Right lobe of liver (tissue), 6 donors: ENCODE measurements around the gene LDLRAD4. TPM values are rescaled to one million over a fixed set of nuclear protein-coding genes. Genes with fewer than 3 reads are reported as not detected.

Experiments
- ATAC-seq, 4 donors: fragments of 200-7000 bp; cut with Tn5 transposase; one replicate each; pipeline ENCODE4 v1.9.1; 2020; ENCODE audit warnings: mild to moderate bottlenecking in 4 of 4, moderate library complexity in 4 of 4
- DNase-seq, 3 donors: peaks; one replicate each; pipeline ENCODE4 v3.0.0-alpha.2; 2020
- H3K27ac ChIP-seq, 3 donors: fragments of 200-600 bp; one replicate each; pipeline ENCODE4 v1.8.0; 2022
- H3K27me3 ChIP-seq, 2 donors: fragments of 200-600 bp; one replicate each; pipeline ENCODE4 v1.8.0; 2022
- H3K36me3 ChIP-seq, 4 donors: fragments of 200-600 bp; sonication (generic) in 1 of 4; one replicate each; pipeline versions ENCODE4 v1.5.1 to v1.8.0; 2017 to 2022; ENCODE audit warnings: control low read depth in 1 of 4
- H3K4me1 ChIP-seq, 4 donors: fragments of 200-600 bp; sonication (generic) in 1 of 4; one replicate each; pipeline versions ENCODE4 v1.5.1 to v1.8.0; 2017 to 2022; ENCODE audit warnings: control low read depth in 1 of 4
- H3K4me3 ChIP-seq, 3 donors: fragments of 200-600 bp; one replicate each; pipeline ENCODE4 v1.8.0; 2022
- H3K9me3 ChIP-seq, 4 donors: fragments of 200-600 bp; sonication (generic) in 1 of 4; one replicate each; pipeline versions ENCODE4 v1.5.1 to v1.8.0; 2017 to 2022; ENCODE audit warnings: control low read depth in 1 of 4
- POLR2A ChIP-seq: fragments of 450-650 bp; IDR thresholded peaks from one replicate; pipeline ENCODE4 v1.6.1; 2017; ENCODE audit warnings: antibody characterized with exemption, mild to moderate bottlenecking
- WGBS: methylation state at CpG from one replicate; pipeline ENCODE4 v1.1.6; 2018; ENCODE audit warnings: low coverage, low lambda C conversion rate; ENCODE audit not compliant: insufficient coverage; ENCODE audit errors: missing lambda C conversion rate; 5-methylcytosine and 5-hydroxymethylcytosine counted together
- intact Hi-C, 2 donors: fragments of 100-400 bp; cut with DNase I; formaldehyde crosslinking; loops; one replicate each; pipeline versions ENCODE4 v1.11.2 to v1.14.1; 2022
- total RNA-seq, 6 experiments: library from RNA; depleted of rRNA in 2 of 6; stranded (reverse); fragments of >200 nt in 2 of 6; fragmentation: NEBNext Ultra II Directional in 3 of 6; extraction: Animal tissue kit (Norgen Biotek cat#: 25700) in 3 of 6; gene quantifications; one replicate each; pipeline versions ENCODE4 v1.1.0 to v1.2.4, GENCODE V29; 2016 to 2023
- TF ChIP-seq, protein P1 (sequence below), 4 donors: fragments of 200-600 bp in 3 of 4; fragments of 450-650 bp in 1 of 4; IDR thresholded peaks; one replicate each; pipeline versions ENCODE4 v1.5.1 to v1.8.0; 2016 to 2022; ENCODE audit warnings: antibody characterized with exemption in 4 of 4, mild to moderate bottlenecking in 2 of 4
- donor health status: DM: no; HTN: yes; CAD: no.
- donor health status: DM: no; HTN: no; CAD: no.
- donor health status: DM: no; HTN: no; CAD: no.
- donor health status: DM: no; HTN: yes; CAD: no.
- donor health status: DM: no; HTN: yes; CAD: no.

The LDLRAD4 gene
- total RNA-seq, 6 experiments from 2014 or later: 10.6 to 66.4 (median 18.7) TPM

DNA sequence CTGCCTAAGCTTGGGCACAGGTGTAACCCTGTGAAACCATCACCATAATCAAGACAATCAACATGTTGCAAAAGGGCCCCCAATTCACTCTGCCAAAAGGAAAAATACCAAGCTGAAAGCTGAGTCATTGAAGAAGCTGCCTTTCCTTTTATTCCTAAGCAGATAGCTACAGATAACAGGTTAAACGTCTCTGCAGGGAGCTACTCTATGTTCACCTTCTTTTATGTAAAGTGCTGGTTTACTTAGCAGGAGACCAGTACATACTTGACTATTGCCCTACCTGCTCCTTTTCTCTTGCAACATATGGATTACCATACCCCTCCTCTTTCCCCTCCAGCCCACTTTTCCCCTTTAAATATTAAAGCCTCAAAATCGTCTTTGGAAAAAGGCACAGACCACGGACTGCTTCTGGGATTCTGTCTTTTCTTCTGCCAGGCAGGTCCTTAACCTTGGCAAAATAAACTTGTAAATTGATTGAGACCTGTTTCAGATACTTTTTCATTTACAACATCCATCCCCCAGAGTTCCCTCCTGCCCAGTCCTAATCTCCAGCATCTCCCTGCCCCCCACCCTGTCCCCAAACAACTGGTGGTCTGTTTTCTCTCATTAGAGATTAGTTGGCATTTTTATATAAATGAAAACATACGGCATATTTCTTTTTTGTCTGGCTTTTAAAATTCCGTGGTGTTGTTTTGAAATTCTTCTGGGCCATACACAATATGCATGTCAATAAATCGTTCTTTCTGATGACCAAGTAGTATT is 37.8 kb upstream of the LDLRAD4 start:
- no peak for DNase-seq
- intact Hi-C loops: no loop called here
- Histone ChIP-seq H3K4me1 (peaks cover 0 to 58% (median 24%) of the 10 kb centered on the region in 4 donors), H3K4me3 (no peak overlapping the region), H3K27me3 (no peaks in the 10 kb centered on the region), H3K27ac (peak overlapping the region in 2 of 3 donors; percentile 66 to 71), H3K36me3 (no peaks in the 10 kb centered on the region), H3K9me3 (no peaks in the 10 kb centered on the region)
- 30% methylated on average over 6 of the region's 6 CpGs for WGBS
- TF ChIP-seq POLR2A: no peak
- TF ChIP-seq, protein P1, sequence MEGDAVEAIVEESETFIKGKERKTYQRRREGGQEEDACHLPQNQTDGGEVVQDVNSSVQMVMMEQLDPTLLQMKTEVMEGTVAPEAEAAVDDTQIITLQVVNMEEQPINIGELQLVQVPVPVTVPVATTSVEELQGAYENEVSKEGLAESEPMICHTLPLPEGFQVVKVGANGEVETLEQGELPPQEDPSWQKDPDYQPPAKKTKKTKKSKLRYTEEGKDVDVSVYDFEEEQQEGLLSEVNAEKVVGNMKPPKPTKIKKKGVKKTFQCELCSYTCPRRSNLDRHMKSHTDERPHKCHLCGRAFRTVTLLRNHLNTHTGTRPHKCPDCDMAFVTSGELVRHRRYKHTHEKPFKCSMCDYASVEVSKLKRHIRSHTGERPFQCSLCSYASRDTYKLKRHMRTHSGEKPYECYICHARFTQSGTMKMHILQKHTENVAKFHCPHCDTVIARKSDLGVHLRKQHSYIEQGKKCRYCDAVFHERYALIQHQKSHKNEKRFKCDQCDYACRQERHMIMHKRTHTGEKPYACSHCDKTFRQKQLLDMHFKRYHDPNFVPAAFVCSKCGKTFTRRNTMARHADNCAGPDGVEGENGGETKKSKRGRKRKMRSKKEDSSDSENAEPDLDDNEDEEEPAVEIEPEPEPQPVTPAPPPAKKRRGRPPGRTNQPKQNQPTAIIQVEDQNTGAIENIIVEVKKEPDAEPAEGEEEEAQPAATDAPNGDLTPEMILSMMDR (IDR thresholded peaks at IDR 0.05): no peak
- ATAC-seq: no peak

DNA sequence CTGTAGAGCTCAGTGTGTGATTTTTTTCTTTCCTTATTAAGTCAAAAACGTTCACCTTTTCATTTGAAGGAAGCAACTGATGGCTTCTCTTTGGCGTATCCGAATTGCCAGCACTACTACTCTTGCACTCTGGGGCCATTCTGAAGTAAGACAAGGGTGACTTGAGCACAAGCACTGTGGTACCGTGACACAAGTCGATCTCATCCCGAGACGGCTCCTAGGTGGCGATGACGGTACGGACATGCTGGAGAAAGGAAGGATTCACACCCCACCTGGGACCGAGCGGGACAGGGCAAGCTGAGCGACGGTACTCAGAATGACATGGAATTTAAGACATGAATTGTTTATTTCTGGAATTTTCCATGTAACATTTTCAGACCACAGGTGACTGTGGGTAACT is 36.8 kb upstream of the LDLRAD4 start:
- no peak overlapping the region for H3K27ac ChIP-seq
- no peaks in the 10 kb centered on the region for H3K36me3 ChIP-seq
- TF ChIP-seq POLR2A: no peak
- TF ChIP-seq, protein P1 (IDR thresholded peaks at IDR 0.05): no peak
- WGBS: 89% methylated on average over 14 of the region's 14 CpGs
- ATAC-seq (no peak), DNase-seq (no peak)
- H3K9me3 ChIP-seq: no peaks in the 10 kb centered on the region
- H3K4me3 ChIP-seq: no peak overlapping the region
- H3K4me1 ChIP-seq: peaks cover 0 to 58% (median 25%) of the 10 kb centered on the region in 4 donors
- intact Hi-C loops: no loop called here
- H3K27me3 ChIP-seq: no peaks in the 10 kb centered on the region

DNA sequence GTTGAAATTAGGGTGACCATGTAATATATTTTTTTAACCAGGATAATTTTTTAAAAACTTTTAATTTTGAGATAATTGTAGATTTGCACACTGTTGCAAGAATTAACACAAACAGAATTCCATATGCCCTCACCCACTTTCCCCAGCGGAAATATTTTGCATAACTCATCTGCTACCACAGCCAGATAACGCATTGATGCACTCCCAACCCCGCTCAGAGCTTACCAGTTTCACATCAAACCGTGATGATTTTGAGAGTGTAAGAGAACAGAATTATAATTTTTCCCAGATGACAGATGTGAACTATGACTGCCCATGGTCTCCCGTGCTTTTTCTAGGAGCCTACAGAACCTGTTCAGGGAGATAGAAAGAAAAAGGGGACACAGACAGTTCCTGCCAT is 35.2 kb upstream of the LDLRAD4 start:
- DNase-seq (no peak), ATAC-seq (no peak)
- no peak for TF ChIP-seq POLR2A
- TF ChIP-seq, protein P1 (IDR thresholded peaks at IDR 0.05): no peak
- intact Hi-C loops: no loop called here
- no peak overlapping the region for H3K4me3 ChIP-seq
- peak overlapping the region in 2 of 3 donors; percentile 21 to 22 for H3K27ac ChIP-seq
- no peaks in the 10 kb centered on the region for H3K9me3 ChIP-seq
- H3K36me3 ChIP-seq: no peaks in the 10 kb centered on the region
- H3K27me3 ChIP-seq: no peaks in the 10 kb centered on the region
- peaks cover 0 to 57% (median 23%) of the 10 kb centered on the region in 4 donors for H3K4me1 ChIP-seq
- WGBS: 56% methylated on average over 5 of the region's 5 CpGs

GRCh38 chr18:13183790-13184189 is 34.8 kb upstream of the LDLRAD4 start:
- WGBS: 75% methylated on average over 6 of the region's 8 CpGs
- Histone ChIP-seq H3K4me1 (peaks cover 0 to 53% (median 22%) of the 10 kb centered on the region in 4 donors), H3K9me3 (no peaks in the 10 kb centered on the region), H3K4me3 (no peak overlapping the region), H3K36me3 (no peaks in the 10 kb centered on the region), H3K27ac (peak overlapping the region in 2 of 3 donors; percentile 21 to 22), H3K27me3 (no peaks in the 10 kb centered on the region)
- intact Hi-C loops: no loop called here
- ATAC-seq: peak; percentile 47 to 65 (median 54)
- no peak for TF ChIP-seq POLR2A
- TF ChIP-seq, protein P1 (IDR thresholded peaks at IDR 0.05): no peak
- DNase-seq: peak in 2 of 3 donors; percentile 44 to 74
